A549 (cell line): ENCODE results near the gene HOXA2. TPM values are rescaled to one million over a fixed set of nuclear protein-coding genes. Genes with fewer than 3 reads are reported as not detected.
A peak's percentile ranks its signal among the peaks of the same experiment; 100 is the strongest.

Experiments
- ATAC-seq, 2 experiments: fragments of 200-7000 bp in 1 of 2; fragments of >200 bp in 1 of 2; cut with Nextera tagmentation in 1 of 2; cut with Tn5 transposase in 1 of 2; 3 replicates each; pipeline versions ENCODE4 v1.8.0 to v1.9.1; 2018 to 2020; ENCODE audit warnings: mild to moderate bottlenecking in 1 of 2, moderate library complexity in 1 of 2
- CTCF ChIA-PET: fragments of 300-600 bp; sonication (Branson Sonifier 250); formaldehyde crosslinking; extraction: SDS; loops from one replicate; lab custom pipeline; 2021; ENCODE audit warnings: antibody characterized with exemption, inconsistent platforms; lab: Yijun Ruan, JAX
- POLR2A ChIA-PET: fragments of 350-600 bp; formaldehyde crosslinking; extraction: SDS; loops from one replicate; lab custom pipeline; 2021; ENCODE audit warnings: antibody characterized with exemption, inconsistent platforms; lab: Yijun Ruan, JAX
- DNase-seq, 2 experiments: peaks; one replicate each; pipeline versions ENCODE4 v3.0.0 to v3.0.0-alpha.2; 2011 to 2016; ENCODE audit warnings: low read depth in 1 of 2, low spot score in 1 of 2
- FAIRE-seq: peaks from 2 replicates; lab custom pipeline; 2011; peaks lifted over from hg19 to GRCh38; lab: Jason Lieb, UNC
- H3K27ac ChIP-seq, 2 experiments: fragments of >200 bp; sonication (Bioruptor Twin); formaldehyde crosslinking; 3 replicates each; pipeline ENCODE4 v1.5.1; 2016 to 2017
- H3K4me1 ChIP-seq: fragments of >200 bp; sonication (Bioruptor Twin); formaldehyde crosslinking; 3 replicates; pipeline ENCODE4 v1.6.1; 2016
- H3K4me2 ChIP-seq: fragments of >200 bp; sonication (Bioruptor Twin); formaldehyde crosslinking; 3 replicates; pipeline ENCODE4 v1.6.1; 2016
- H3K4me3 ChIP-seq: fragments of >200 bp; sonication (Bioruptor Twin); formaldehyde crosslinking; 3 replicates; pipeline ENCODE4 v1.5.1; 2016
- H3K9me3 ChIP-seq: fragments of >200 bp; sonication (Bioruptor Twin); formaldehyde crosslinking; 3 replicates; pipeline ENCODE4 v1.6.1; 2016
- CBX2 ChIP-seq: fragments of 200-600 bp; sonication (generic); IDR thresholded peaks from 2 replicates; pipeline ENCODE4 v1.6.1; 2016; ENCODE audit warnings: low read depth, mild to moderate bottlenecking, borderline replicate concordance
- CBX8 ChIP-seq: fragments of 200-600 bp; sonication (generic); IDR thresholded peaks from 2 replicates; pipeline ENCODE4 v1.6.1; 2016
- CHD2 ChIP-seq: fragments of 150-350 bp; IDR thresholded peaks from 2 replicates; pipeline ENCODE4 v1.6.1; 2014; ENCODE audit warnings: low read length; ENCODE audit not compliant: partially characterized antibody
- CHD4 ChIP-seq: fragments of 200-600 bp; sonication (generic); IDR thresholded peaks from 2 replicates; pipeline ENCODE4 v1.6.1; 2016; ENCODE audit warnings: antibody characterized with exemption, mild to moderate bottlenecking, borderline replicate concordance
- EHMT2 ChIP-seq: fragments of 200-600 bp; sonication (generic); IDR thresholded peaks from 2 replicates; pipeline ENCODE4 v1.6.1; 2016; ENCODE audit warnings: antibody characterized with exemption, low read depth, mild to moderate bottlenecking, moderate library complexity
- ELK1 ChIP-seq: fragments of 150-350 bp; IDR thresholded peaks from 2 replicates; pipeline ENCODE4 v1.6.1; 2014; ENCODE audit warnings: low read depth, mild to moderate bottlenecking, low read length
- FOSB ChIP-seq: fragments of 250-450 bp; sonication (Bioruptor Pico); IDR thresholded peaks from 2 replicates; pipeline ENCODE4 v1.5.0; 2020; ENCODE audit warnings: mild to moderate bottlenecking, moderate library complexity
- FOXS1 ChIP-seq: fragments of 250-450 bp; sonication (Bioruptor Pico); IDR thresholded peaks from 2 replicates; pipeline ENCODE4 v1.5.0; 2020; ENCODE audit warnings: mild to moderate bottlenecking, moderate library complexity
- GATA3 ChIP-seq: IDR thresholded peaks from 2 replicates; pipeline ENCODE4 v1.6.1; 2012; ENCODE audit warnings: borderline replicate concordance
- HDAC2 ChIP-seq: fragments of 200-600 bp; sonication (generic); IDR thresholded peaks from 2 replicates; pipeline ENCODE4 v1.6.1; 2016
- HEYL ChIP-seq: fragments of 250-450 bp; sonication (Bioruptor Pico); IDR thresholded peaks from 2 replicates; pipeline ENCODE4 v1.8.0; 2021; ENCODE audit warnings: mild to moderate bottlenecking, moderate library complexity
- HOXB13 ChIP-seq: fragments of 250-450 bp; sonication (Bioruptor Pico); IDR thresholded peaks from 2 replicates; pipeline ENCODE4 v1.5.0; 2020; ENCODE audit warnings: low read depth, mild to moderate bottlenecking, moderate library complexity
- JUN ChIP-seq, 2 experiments: fragments of >200 bp; sonication (Bioruptor Twin); formaldehyde crosslinking; IDR thresholded peaks; 2 replicates in 1 of 2; 3 replicates in 1 of 2; pipeline ENCODE4 v1.6.1; 2016 to 2017
- KDM1A ChIP-seq: fragments of 200-600 bp; sonication (generic); IDR thresholded peaks from 2 replicates; pipeline ENCODE4 v1.6.1; 2016; ENCODE audit warnings: low read depth, mild to moderate bottlenecking
- KDM5A ChIP-seq: fragments of 200-600 bp; sonication (generic); IDR thresholded peaks from 2 replicates; pipeline ENCODE4 v1.6.1; 2016; ENCODE audit warnings: antibody characterized with exemption, mild to moderate bottlenecking
- NFE2L2 ChIP-seq: fragments of 150-350 bp; conservative IDR thresholded peaks from 2 replicates; pipeline ENCODE4 v1.6.1; 2014; ENCODE audit warnings: low read length
- NPAS2 ChIP-seq: fragments of 250-450 bp; sonication (Bioruptor Pico); IDR thresholded peaks from 2 replicates; pipeline ENCODE4 v1.8.0; 2022; ENCODE audit warnings: mild to moderate bottlenecking, moderate library complexity, borderline replicate concordance
- PHF8 ChIP-seq: fragments of 200-600 bp; sonication (generic); IDR thresholded peaks from 2 replicates; pipeline ENCODE4 v1.6.1; 2016; ENCODE audit warnings: low read depth, mild to moderate bottlenecking, antibody characterized with exemption, moderate library complexity, borderline replicate concordance
- POLR2AphosphoS2 ChIP-seq: conservative IDR thresholded peaks from 2 replicates; pipeline ENCODE4 v1.6.1; 2012; ENCODE audit warnings: low read length, improper control_type of control experiment, inconsistent platforms
- RCOR1 ChIP-seq: fragments of 150-350 bp; IDR thresholded peaks from 2 replicates; pipeline ENCODE4 v1.6.1; 2014; ENCODE audit warnings: antibody characterized with exemption, low read length, low read depth
- REST ChIP-seq: fragments of 200-600 bp; sonication (generic); IDR thresholded peaks from 2 replicates; pipeline ENCODE4 v1.6.1; 2016; ENCODE audit warnings: antibody characterized with exemption, mild to moderate bottlenecking, moderate library complexity
- TFCP2L1 ChIP-seq: fragments of 250-450 bp; sonication (Bioruptor Pico); IDR thresholded peaks from 2 replicates; pipeline ENCODE4 v1.5.0; 2021; ENCODE audit warnings: mild to moderate bottlenecking
- TP53 ChIP-seq: fragments of 250-450 bp; sonication (Bioruptor Pico); IDR thresholded peaks from 2 replicates; pipeline ENCODE4 v1.5.0; 2021; ENCODE audit warnings: mild to moderate bottlenecking, moderate library complexity
- ZC3H11A ChIP-seq: fragments of 450-650 bp; IDR thresholded peaks from 2 replicates; pipeline ENCODE4 v1.6.1; 2014; ENCODE audit warnings: antibody characterized with exemption, mild to moderate bottlenecking
- WGBS: methylation state at CpG from one replicate; pipeline ENCODE4 v1.1.6; 2017; ENCODE audit errors: missing lambda C conversion rate; 5-methylcytosine and 5-hydroxymethylcytosine counted together
- polyA plus RNA-seq, 4 experiments: library from polyadenylated mRNA; depleted of rRNA in 3 of 4; stranded (reverse); fragments of >200 nt; fragmentation: RNase III in 1 of 4; extraction: RNeasy Plus Mini Kit Qiagen cat#74134 plus additional on column Dnase treatment in 1 of 4; gene quantifications; 2 replicates in 3 of 4; 3 replicates in 1 of 4; pipeline ENCODE4 v1.2.3, GENCODE V29; 2011 to 2017
- TF ChIP-seq, protein P1 (sequence below): IDR thresholded peaks from 2 replicates; pipeline ENCODE4 v1.6.1; 2012

Gene HOXA2
- polyA plus RNA-seq, 2 of the 4 experiments (the other 2 are of a cell fraction): 1.3 to 2.1 TPM

DNA sequence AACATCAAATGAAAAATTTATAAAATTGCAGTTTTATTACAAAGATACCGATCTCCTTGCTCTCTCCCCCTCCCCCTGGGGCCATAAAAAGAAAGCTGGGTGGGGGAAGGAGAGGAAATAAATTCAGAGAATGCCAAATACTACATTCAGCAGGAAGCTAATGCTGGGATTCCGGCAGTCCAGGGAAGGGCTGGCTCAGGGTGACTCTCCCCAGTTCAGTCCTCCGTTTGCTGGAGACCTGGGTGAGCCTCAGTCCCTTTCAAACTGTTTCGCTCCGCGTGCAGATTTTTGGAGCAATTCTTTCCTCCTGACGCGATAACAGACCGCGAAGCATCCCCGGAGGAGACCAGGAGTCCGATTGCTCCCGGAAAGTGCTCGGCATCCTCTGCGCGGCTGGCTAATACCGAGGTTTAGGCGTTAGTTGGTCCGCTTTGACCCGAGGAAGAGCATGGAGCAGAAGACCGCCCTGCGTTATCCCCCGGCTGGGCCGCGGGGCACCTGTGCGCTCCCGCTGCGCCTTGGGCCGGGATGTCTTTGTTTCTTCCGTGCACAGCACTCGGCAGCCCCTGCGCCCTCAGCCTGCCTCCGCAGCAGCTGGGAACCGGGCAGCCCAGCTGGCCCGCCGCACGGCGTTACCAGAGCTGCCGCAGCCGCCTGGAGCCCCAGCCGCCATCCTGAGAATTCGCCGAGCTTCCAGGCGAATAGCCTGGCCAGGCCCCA lies 3.9 kb upstream of the HOXA2 start:
- DNase-seq (no peak), FAIRE-seq (no peak), ATAC-seq (no peak)
- CTCF ChIA-PET: interaction anchor here (0.7 to 3.7 kb wide), 7 partner anchors 9 to 424 kb away, joined by 3 to 20 read pairs (median 4); partner anchors contain the start of genes HOXA1 and HOXA5
- Histone ChIP-seq H3K4me2 (no peak overlapping the region), H3K27ac (no peak overlapping the region), H3K4me3 (no peak overlapping the region), H3K9me3 (no peaks in the 10 kb centered on the region), H3K4me1 (peaks cover 20% of the 10 kb centered on the region)
- TF ChIP-seq CHD2 (no peak), TP53 (CRISPR knock-in tag) (no peak), ELK1 (no peak), JUN (IDR thresholded peaks at IDR 0.05) (no peak), FOXS1 (CRISPR knock-in tag) (no peak), NPAS2 (CRISPR knock-in tag) (no peak), TFCP2L1 (CRISPR knock-in tag) (no peak), POLR2AphosphoS2 (no peak), FOSB (CRISPR knock-in tag) (no peak), HDAC2 (no peak), CBX8 (no peak), KDM5A (no peak), HOXB13 (CRISPR knock-in tag) (no peak), CBX2 (no peak), RCOR1 (no peak)
- TF ChIP-seq, protein P1, sequence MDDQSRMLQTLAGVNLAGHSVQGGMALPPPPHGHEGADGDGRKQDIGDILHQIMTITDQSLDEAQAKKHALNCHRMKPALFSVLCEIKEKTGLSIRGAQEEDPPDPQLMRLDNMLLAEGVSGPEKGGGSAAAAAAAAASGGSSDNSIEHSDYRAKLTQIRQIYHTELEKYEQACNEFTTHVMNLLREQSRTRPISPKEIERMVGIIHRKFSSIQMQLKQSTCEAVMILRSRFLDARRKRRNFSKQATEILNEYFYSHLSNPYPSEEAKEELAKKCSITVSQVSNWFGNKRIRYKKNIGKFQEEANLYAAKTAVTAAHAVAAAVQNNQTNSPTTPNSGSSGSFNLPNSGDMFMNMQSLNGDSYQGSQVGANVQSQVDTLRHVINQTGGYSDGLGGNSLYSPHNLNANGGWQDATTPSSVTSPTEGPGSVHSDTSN: no peak
- POLR2A ChIA-PET: interaction anchor here (0.6 kb wide), 2 partner anchors 10 to 129 kb away, joined by 3 read pairs; no protein-coding TSS in a partner anchor
- WGBS: 93% methylated on average over 41 of the region's 44 CpGs

GRCh38 chr7:27105301-27106031 lies 3.0 kb upstream of the HOXA2 start:
- FAIRE-seq: no peak
- no peak overlapping the region for H3K4me3 ChIP-seq
- POLR2A ChIA-PET: interaction anchor here (0.6 kb wide), 1 partner anchor 128 kb away, joined by 3 read pairs; no protein-coding TSS in a partner anchor

More at GRCh38 chr7:27105301-27106031, 3.0 kb upstream of the HOXA2 start:
- no peak for ATAC-seq
- CTCF ChIA-PET: interaction anchor here (0.6 to 3.7 kb wide), 11 partner anchors 8 to 1213 kb away, joined by 3 to 20 read pairs (median 4); partner anchors contain the start of genes HOXA1 and HOXA5
- Histone ChIP-seq H3K9me3 (no peaks in the 10 kb centered on the region), H3K4me1 (peaks cover 12% of the 10 kb centered on the region), H3K4me2 (no peak overlapping the region), H3K27ac (no peak overlapping the region)
- 90% methylated on average over 13 of the region's 13 CpGs for WGBS
- no peak for DNase-seq
- TF ChIP-seq, protein P1: no peak
- TF ChIP-seq HEYL (CRISPR knock-in tag) (no peak), NFE2L2 (no peak), HOXB13 (CRISPR knock-in tag) (no peak), EHMT2 (peak; percentile 25; the same call in 1 of the 2 replicates), KDM1A (no peak), REST (0 out of 2 replicates have a peak, but pooled peaks have one; percentile 18), FOSB (CRISPR knock-in tag) (no peak), PHF8 (no peak), GATA3 (no peak), CHD4 (no peak), JUN (IDR thresholded peaks at IDR 0.05) (no peak), ZC3H11A (no peak)
